ENCODE data around the gene SUCLG2.
"Not testable (repeated sequence)": the region's sequence is repeated elsewhere in the genome, so short reads cannot be mapped to it uniquely, and the experiment has no call there.

The SUCLG2 gene

DNA sequence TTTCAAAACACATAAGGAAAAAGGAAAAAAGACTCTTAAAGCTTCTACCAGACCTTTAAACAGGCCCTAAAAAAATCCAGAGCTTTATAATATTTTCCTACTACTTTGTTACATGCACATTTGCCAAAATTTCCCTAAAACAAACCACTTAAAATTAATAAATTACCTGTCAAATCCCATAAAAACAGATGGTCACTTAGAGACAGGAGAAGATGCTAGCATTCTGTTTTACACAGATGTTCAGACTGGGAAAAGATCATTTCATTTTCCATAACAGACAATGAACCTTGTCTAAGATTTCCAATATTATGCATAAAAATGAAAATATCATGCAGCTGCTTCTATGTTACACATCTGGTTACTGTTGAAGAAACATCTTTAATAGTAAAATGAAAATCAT lies 66.6 kb downstream of the SUCLG2 start:
- ChIA-PET CTCF (no interaction called here), POLR2A (ENCODE audit: low non-redundant PET) (no interaction called here)
- no peak for DNase-seq (ENCODE audit: low spot score)
- TF ChIP-seq, protein P1, sequence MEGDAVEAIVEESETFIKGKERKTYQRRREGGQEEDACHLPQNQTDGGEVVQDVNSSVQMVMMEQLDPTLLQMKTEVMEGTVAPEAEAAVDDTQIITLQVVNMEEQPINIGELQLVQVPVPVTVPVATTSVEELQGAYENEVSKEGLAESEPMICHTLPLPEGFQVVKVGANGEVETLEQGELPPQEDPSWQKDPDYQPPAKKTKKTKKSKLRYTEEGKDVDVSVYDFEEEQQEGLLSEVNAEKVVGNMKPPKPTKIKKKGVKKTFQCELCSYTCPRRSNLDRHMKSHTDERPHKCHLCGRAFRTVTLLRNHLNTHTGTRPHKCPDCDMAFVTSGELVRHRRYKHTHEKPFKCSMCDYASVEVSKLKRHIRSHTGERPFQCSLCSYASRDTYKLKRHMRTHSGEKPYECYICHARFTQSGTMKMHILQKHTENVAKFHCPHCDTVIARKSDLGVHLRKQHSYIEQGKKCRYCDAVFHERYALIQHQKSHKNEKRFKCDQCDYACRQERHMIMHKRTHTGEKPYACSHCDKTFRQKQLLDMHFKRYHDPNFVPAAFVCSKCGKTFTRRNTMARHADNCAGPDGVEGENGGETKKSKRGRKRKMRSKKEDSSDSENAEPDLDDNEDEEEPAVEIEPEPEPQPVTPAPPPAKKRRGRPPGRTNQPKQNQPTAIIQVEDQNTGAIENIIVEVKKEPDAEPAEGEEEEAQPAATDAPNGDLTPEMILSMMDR (conservative IDR thresholded peaks at IDR 0.05; ENCODE audit: low read depth): no peak
- H3K27ac ChIP-seq: no peak overlapping the region

DNA sequence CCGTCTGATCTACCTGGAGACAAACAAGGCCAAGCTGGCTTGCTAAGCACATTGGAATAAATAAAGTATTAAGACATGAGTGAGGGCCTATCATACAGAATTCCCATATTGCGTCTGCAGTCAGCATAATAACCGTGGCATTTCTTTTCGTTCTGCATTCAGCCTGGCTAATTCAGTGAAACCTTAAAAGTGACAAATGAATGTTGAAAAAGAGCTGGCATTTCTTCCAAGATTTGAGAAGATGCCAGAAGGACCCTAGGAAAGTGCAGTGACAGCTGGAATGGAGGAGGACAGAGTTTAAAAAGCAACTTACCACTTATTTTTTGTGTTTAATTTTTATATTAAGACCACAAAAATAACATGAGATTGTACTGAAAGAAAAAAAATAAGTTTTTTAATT lies 67.1 kb downstream of the SUCLG2 start:
- CTCF ChIA-PET: no interaction called here
- DNase-seq (ENCODE audit: low spot score): no peak
- POLR2A ChIA-PET (ENCODE audit: low non-redundant PET): no interaction called here
- TF ChIP-seq, protein P1 (conservative IDR thresholded peaks at IDR 0.05; ENCODE audit: low read depth): no peak
- no peak overlapping the region for H3K27ac ChIP-seq

DNA sequence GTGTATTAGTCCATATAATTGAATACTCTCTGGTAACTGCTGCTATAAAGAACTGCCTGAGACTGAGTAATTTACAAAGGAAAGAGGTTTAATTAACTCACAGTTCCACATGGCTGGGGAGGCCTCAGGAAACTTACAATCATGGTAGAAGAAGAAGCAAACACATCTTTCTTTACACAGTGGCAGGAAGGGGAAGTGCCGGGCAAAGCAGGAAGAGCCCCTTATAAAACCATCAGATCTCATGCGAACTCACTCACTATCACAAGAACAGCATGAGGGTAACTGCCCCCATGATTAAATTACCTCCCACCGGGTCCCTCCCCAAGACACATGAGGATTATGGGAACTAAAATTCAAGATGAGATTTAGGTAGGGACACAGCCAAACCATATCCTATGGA lies 69.8 kb downstream of the SUCLG2 start:
- POLR2A ChIA-PET (ENCODE audit: low non-redundant PET); CTCF ChIA-PET; H3K27ac ChIP-seq; DNase-seq (ENCODE audit: low spot score): not testable (repeated sequence)

DNA sequence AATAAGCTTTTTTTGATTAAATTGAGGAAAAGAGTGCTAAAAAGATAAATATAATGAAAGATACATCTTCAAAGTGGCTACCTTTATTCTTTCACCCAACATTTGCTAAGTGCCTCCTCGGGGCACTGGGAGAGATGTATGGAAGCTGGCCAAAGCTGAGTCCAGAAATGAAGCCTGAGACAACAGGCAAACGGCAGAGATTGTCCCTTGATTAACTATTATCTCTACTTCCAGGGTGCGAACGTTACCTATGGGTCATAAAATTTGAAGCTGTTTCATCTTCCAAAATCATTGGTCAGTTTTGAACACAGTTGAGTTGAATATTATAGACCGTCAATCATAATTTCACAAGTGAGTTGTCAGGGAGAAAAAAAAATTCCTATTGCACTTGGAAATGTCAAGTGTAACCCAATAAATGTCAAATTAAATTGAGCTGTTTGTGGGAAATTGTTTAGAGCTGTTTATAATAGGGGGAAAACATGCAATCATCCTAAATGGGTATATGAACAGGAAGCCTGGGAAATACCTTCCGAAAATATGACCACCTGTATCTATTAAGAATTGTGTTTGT lies 73.9 kb downstream of the SUCLG2 start:
- TF ChIP-seq, protein P1 (conservative IDR thresholded peaks at IDR 0.05; ENCODE audit: low read depth): no peak
- no peak for DNase-seq (ENCODE audit: low spot score)
- ChIA-PET POLR2A (ENCODE audit: low non-redundant PET) (interaction anchor here (0.6 kb wide), 1 partner anchor 12 kb away, joined by 3 read pairs; no protein-coding TSS in a partner anchor), CTCF (no interaction called here)
- H3K27ac ChIP-seq: no peak overlapping the region

DNA sequence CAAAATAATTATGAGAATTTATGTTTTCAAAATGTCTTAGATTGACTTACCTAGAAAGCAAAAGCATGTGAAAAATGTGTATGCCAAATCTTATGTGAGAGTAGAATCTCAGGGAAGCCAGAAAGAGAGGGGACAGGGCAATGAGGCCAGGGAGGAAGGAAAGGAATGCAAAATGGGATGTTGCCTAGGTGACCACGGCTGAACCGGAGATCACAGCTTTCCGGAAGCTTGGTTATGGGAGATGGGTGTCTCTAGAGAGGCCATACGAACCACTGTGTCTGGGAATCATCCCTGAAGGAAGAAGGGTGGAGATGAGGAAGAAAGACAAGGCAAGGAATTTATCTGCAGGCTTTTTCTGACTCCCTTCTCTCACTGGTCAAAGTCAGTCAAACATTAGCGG lies 76.0 kb downstream of the SUCLG2 start:
- no peak overlapping the region for H3K27ac ChIP-seq
- DNase-seq (ENCODE audit: low spot score): no peak
- TF ChIP-seq, protein P1 (conservative IDR thresholded peaks at IDR 0.05; ENCODE audit: low read depth): no peak
- ChIA-PET CTCF (no interaction called here), POLR2A (ENCODE audit: low non-redundant PET) (no interaction called here)

DNA sequence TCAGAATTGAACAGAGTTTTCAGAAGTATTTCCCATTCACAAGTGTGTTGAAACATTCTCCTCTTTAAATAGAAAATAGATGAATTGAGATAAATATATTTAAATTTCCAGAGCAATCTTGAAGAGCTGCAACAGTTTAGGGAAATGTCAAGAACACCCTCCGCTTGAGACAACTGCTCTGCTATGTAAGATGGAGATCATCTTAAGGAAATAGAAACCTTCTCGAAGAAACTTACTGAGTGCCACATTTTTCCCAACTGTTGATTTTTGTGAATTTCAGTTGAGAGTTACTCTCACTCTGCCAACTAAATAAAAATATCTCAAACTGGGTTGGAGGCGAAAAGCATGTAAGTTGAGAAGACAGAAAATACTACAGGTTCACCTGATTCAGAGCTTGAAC lies 78.0 kb downstream of the SUCLG2 start:
- TF ChIP-seq, protein P1 (conservative IDR thresholded peaks at IDR 0.05; ENCODE audit: low read depth): no peak
- POLR2A ChIA-PET (ENCODE audit: low non-redundant PET): no interaction called here
- CTCF ChIA-PET: interaction anchor here (0.6 kb wide), 1 partner anchor 32 kb away, joined by 3 read pairs; no protein-coding TSS in a partner anchor
- no peak overlapping the region for H3K27ac ChIP-seq
- no peak for DNase-seq (ENCODE audit: low spot score)

DNA sequence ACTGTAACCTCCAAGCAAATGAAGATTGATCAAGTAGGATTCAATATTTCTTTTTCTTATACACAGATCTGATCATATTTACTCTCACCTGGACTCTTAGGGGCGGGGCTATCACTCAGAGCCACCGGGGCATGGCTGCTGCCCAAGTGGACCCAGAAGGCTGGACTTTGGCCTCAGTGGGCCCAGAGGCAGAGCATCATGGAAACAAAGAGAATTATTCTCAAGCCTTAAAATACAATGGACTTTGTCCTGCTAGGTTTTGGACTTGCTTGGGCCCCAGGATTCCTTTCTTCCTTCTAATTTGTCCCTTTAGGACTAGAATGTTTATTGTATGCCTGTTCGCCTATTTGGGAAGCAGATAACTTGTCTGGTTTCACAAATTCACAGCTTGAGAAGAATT lies 85.1 kb downstream of the SUCLG2 start:
- TF ChIP-seq, protein P1 (conservative IDR thresholded peaks at IDR 0.05; ENCODE audit: low read depth): no peak
- ChIA-PET CTCF (no interaction called here), POLR2A (ENCODE audit: low non-redundant PET) (no interaction called here)
- no peak overlapping the region for H3K27ac ChIP-seq
- no peak for DNase-seq (ENCODE audit: low spot score)
